NCI-H1048 (cell line): ENCODE measurements around the gene HMGCR.
A peak's percentile ranks its signal among the peaks of the same experiment; 100 is the strongest.
"Not testable (repeated sequence)": the region's sequence is repeated elsewhere in the genome, so short reads cannot be mapped to it uniquely, and the experiment has no call there.

ENCODE experiments used
- DNase-seq: peaks from one replicate; lab custom pipeline; 2025; lab: John Stamatoyannopoulos, UW

HMGCR gene

DNA sequence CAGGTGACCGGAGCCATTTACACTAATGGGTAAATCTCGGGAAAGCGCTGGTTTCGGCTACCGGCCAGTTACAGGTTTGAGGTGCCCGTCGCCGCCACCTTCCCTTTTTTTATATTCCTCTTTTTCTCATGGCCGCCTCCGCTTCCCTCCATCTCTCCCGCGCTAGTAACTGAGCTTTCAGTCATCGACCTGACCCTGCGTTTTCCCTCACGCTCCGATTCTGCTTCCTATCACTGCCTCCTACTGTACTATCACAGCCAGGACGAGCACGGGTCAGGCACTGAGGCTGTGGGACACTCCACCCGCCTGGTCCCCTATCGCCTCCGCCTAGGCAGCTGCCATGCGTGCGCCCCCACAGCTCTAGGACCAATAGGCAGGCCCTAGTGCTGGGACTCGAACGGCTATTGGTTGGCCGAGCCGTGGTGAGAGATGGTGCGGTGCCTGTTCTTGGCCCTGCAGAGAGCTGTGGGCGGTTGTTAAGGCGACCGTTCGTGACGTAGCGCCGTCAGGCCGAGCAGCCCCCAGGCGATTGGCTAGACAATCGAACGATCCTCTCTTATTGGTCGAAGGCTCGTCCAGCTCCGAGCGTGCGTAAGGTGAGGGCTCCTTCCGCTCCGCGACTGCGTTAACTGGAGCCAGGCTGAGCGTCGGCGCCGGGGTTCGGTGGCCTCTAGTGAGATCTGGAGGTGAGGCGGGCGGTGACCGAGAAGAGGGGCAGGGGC lies at the start of gene HMGCR:
Gene HMGCR (plus strand): TSS at position 606 of the 722 bp plus-strand sequence. CDS start 5,386 bp downstream, outside the sequence.
- DNase-seq, result peak; percentile 97

DNA sequence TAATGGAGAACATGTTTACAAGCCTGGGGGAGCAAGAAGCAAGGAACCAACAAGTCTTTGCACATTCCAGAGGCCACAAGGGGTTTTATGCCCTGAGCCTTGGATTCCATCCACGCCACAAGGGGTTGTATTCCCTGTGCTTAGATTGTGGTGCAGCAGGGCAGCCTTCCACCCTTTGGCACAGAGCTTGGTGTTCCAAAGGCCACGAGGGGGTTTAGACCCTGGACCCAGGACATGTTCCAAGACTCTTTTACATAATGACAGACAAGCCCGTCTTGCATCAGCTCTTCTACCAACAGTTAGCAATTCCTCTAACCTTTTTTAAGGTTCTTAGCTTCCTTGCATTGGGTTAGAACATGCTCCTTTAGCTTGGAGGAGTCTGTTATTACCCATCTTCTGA lies 45.2 kb upstream of the HMGCR start:
- not testable (repeated sequence) for DNase-seq

DNA sequence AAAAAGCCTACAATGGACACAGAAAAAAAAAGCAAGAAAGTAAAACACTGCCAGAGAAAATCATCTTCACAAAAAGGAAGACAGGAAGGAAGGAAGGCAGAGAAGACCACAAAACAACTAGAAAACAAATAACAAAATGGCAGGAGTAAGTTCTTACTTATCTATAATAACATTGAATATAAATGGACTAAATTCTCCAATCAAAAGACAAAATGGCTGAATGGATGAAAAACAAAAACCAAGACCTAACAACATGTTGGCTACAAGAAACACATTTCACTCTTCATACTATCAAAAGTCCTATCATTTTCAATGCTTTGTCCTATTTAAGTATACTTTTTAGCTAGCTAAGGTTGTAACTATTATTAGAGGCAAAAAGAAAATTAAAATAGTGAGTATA lies 36.9 kb upstream of the HMGCR start:
- no peak for DNase-seq

DNA sequence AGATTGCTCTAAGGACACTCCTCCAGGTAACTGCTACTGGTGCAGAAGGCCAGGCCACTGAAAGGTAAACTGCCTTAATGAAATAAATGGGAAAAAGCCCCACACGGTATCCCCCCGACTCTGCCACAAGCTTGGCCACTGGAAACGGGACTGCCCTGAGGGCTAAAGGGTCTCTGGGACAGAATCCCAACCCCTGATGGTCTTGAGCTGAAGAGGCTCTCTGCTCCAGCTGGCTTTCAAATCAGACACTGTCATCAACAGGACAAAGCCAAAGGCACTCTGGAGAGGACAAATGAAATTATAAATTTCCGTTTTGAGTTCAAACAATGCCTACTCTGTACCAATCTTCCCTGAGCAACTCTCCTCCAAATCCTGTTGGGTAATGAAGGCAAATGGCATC lies 33.6 kb upstream of the HMGCR start:
- DNase-seq, result no peak

DNA sequence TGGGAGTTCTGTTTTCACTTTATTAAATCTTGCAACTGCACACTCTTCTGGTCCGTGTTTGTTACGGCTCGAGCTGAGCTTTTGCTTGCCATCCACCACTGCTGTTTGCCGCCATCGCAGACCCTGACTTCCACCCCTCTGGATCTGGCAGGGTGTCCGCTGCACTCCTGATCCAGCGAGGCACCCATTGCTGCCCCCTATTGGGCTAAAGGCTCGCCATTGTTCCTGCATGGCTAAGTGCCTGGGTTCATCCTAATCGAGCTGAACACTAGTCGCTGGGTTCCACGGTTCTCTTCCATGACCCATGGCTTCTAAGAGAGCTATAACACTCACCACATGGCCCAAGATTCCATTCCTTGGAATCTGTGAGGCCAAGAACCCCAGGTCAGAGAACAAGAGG lies 32.5 kb upstream of the HMGCR start:
- not testable (repeated sequence) for DNase-seq

DNA sequence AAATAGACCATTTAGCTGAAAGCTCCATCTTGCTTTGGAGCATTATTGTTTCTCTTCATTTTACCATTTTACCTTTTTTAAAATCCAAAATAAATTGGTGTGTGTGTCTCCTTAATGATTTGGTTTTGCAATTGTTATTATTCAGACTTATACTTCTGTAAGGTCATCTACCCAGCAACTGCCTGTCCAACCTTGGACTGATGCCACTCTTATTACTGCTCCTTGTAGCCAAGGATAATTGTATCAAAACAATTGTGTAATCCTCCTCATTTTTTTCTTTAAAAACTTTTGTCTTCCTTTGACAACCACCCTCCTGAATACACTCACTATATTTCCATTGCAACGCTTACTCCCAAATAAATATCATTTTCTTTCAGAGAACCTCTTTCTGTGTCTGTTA lies 30.3 kb upstream of the HMGCR start:
- DNase-seq, result no peak

DNA sequence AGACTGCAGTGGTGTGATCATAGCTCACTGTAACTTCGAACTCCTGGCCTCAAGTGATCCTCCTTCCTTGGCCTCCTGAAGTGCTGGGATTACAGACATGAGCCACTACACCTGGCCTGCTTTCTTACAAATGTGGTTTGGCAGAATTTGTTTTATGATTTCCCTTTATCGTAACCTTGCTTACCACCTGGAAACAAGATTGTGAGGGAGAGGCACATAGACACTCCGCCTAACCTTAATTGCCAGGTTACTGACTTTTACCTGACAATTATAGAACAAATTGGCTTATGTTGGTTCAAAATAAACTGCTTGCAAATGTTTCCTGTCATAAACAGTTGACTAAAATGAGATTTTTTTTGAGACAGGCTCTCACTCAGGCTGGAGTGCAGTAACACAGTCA lies 26.8 kb upstream of the HMGCR start:
- no peak for DNase-seq

DNA sequence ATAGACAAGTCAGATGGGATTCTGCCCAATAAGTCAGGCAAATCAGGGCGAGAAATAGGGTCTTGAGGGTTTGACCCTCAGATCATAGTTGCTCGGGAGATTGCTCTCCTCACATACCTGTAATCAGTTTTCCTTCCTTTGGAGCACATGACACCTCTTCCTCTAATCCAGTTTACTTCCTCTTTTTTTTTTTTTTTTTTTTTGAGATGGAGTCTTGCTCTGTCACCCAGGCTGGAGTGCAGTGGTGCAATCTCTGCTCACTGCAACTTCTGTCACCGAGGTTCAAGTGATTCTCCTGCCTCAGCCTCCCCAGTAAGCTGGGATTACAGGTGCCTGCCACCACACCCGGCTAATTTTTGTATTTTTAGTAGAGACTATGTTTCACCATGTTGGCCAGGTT lies 17.9 kb upstream of the HMGCR start:
- DNase-seq, result not testable (repeated sequence)

DNA sequence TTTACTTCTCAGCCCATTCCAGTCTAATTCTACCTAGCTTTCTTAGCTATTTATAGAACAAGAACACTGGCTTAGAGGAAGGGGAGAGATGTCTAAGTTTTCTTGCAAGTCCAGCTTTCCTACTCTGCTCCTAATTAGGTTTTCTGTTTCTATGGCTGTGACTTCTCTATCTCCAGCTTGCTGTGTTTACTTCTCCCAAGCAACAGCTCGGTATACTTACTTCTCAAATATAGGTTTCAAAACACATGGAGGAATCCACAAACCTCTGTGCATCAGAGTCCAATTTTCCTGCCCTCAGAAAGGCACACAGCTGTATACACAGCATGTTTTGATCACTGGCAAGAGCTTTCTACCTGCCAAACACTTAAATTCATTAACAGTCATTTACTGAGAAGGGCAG lies 17.4 kb upstream of the HMGCR start:
- no peak for DNase-seq

DNA sequence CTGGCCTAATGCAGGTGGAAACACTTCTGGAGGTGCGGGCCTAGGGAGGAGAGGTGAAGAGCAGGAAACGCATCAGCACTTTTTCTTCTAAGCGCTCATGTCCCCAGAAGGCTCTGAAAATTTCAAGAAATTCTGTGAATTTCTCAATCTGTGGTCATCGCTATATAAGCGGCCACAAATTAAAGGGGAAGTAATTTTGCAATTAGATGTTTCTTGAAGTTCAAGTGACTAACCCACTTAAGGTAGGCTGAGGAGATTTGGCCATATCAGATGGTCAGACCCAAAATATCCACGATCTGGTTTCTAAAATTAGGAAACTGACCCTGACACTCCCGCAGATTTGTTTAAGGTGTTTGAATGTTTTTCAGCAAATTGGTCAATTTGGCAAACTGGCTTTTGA lies 16.6 kb upstream of the HMGCR start:
- no peak for DNase-seq

DNA sequence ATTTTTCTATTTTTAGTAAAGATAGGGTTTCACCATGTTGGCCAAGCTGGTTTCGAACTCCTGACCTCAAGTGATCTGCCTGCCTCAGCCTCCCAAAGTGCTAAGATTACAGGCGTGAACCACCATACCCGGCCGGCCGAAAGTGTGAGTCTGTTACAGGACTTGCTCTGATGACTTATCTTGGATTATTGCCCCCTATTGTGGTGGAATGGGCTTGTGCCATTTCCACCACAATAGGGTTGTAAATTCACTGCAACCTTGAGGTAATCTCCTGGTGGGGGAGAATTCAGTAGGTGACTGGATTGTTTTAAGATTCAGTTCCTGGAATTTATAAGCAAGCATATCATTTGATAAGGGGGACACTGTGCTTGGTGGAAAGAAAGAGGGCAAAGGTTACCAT lies 15.0 kb upstream of the HMGCR start:
- no peak for DNase-seq

DNA sequence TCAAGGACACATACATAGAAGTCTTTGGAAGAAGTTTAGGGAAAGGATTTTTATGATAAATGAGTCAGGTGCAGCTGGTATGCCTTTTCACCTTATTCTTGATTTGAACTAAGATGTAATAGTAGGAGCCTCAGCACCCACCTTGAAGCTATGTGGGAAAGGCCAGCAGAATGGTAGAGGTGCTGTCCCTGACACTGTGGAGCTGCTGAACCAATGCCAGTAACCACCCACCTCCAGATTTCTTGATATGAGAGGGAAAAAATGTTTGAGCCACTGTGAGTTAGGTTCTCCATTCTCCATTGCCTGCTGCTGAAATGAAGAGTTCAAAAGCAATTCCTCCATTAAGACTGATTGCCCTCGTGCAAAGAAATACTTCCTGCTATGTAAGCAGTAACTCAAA lies 12.2 kb upstream of the HMGCR start:
- no peak for DNase-seq

DNA sequence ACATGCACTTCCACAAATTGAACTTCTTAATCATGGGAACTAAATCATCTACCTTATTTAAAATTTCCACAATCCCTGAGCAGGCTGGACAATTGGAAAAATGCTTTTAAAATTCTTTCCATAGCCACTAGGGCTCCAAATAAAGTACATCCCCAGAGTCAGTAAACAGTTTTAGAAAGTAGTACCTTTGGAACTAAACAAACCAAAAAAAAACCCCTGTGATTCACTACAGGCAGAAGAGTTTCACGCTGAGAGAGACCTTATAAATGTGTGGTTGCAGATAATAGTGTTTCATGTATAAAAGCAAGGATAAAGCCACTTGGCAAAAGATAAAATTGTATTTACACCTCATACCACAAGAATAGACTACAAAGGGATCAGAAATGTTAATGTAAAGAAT lies 11.8 kb upstream of the HMGCR start:
- no peak for DNase-seq

DNA sequence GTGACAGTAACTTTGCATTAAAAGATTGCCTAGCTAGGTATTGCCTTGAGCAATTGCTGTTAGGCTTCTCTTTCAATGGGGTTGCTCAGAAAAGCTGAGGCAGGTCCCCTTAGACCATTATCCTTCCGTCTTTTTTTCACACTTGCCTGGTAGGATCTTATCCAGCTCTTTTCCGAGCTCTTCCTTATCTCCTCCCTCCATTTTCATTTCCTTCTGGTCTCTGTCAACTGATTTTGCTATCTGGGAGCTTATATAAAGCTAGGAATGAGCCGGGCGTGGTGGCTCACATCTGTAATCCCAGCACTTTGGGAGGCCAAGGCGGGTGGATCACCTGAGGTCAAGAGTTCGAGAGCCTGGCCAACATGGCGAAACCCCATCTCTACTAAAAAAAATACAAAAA lies 6.6 kb upstream of the HMGCR start:
- no peak for DNase-seq

DNA sequence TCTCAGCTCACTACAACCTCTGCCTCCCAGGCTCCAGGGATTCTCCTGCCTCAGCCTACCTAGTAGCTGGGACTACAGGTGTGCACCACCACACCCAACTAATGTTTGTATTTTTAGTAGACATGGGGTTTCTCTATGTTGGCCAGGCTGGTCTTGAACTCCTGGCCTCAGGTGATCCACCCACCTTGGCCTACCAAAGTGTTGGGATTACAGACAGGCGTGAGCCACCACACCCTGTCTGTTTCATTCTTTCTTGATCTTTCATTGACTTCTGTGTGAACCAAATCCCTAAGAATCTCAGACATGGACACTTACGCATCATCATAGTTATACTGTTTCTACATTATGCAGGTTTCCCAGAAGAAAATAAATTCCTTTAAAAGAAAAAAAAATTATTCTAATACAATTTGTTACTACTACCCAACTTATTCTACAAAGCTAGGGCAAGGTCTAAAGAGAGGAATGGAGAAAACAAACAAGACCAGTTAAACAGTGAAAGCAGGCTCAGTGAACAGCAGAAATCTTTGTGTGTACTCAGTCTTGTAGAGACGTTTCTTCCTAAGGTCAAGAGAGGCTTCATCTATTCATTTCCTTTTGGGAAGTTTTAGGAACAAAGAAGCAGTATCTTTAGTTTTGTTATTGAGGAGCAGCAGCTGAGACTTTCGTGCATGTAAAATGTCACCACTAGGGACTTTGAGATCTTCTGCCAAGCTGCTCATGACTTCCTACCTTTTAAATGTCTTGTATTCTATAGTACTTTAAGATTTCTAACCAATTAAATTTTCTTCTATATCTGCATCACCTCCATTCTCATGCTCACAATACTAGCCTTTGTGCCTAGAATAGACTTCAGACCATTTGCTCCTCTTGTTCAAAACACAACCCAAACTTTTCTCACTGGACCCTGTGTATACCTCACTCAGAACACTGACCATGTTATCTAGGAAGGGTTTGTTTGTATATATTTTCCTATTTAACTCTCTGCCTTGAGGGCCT lies 5.6 kb upstream of the HMGCR start:
- no peak for DNase-seq

DNA sequence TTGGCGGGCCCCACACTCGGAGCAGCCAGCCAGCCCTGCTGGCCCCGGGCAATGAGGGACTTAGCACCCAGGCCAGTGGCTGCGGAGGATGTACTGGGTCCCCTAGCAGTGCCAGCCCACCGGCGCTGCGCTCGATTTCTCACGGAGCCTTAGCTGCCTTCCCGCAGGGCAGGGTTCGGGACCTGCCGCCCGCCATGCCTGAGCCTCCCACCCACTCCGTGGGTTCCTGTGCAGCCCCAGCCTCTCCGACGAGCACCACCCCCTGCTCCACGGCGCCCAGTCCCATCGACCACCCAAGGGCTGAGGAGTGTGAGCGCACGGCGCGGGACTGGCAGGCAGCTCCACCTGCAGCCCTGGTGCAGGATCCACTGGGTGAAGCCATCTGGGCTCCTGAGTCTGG lies 3.3 kb upstream of the HMGCR start:
- DNase-seq, result not testable (repeated sequence)

DNA sequence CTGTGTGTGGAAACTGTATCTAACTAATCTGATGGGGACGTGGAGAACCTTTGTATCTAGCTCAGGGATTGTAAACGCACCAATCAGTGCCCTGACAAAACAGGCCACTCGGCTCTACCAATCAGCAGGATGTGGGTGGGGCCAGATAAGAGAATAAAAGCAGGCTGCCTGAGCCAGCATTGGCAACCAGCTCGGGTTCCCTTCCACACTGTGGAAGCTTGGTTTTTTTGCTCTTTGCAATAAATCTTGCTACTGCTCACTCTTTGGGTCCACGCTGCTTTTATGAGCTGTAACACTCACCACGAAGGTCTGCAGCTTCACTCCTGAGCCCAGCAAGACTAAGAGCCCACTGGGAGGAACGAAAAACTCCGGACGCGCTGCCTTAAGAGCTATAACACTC lies 2.6 kb upstream of the HMGCR start:
- not testable (repeated sequence) for DNase-seq

DNA sequence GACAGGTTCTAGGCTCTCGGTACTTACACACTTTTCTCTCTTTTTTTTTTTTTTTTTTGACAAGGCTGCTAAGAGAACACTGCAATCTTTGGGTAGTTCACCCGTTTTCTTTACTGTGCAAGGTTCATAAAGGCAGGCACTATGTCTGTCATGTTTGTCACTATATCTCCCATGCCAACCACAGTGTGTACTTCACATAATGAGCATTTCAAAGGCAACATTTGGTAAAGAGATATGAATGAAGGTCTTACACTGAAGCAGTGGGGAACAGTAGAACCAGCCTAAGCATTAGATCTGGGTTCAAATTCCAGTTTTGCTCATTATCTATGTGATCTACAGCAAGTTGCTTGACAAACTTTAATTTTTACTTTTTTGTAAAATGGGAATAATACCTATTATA lies 1.5 kb upstream of the HMGCR start:
- DNase-seq, result no peak

DNA sequence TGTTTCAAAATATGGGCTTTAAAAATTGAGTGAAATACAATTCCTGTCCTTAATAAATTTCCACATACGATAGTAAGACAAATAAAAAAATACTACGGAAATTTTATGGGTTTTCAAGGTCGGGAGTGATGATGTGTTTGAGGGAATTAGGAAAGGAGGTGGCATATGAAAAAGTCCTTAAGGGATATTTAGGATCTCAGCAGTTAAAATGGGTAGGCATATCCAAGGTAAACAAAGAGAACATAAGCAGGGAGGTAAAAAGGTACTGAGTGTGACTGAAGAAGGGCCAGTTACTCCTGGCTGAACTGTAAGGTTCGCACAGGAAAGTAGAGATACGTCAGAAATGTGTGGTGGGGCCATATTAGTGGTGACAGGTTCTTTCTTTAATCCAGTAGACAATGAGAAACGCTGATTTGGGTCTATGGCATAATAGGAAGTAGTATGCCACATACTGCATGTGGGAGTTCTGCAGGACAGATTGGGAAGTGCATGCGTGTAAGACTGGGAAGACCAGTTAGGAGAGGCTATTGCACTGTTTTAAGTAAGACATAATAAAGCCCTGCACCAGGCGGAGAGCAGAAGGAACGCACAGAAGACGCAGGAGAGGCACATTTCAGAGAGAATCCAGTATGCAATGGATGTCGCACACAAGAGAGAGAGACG lies 937 bp upstream of the HMGCR start:
- peak; percentile 3 for DNase-seq

DNA sequence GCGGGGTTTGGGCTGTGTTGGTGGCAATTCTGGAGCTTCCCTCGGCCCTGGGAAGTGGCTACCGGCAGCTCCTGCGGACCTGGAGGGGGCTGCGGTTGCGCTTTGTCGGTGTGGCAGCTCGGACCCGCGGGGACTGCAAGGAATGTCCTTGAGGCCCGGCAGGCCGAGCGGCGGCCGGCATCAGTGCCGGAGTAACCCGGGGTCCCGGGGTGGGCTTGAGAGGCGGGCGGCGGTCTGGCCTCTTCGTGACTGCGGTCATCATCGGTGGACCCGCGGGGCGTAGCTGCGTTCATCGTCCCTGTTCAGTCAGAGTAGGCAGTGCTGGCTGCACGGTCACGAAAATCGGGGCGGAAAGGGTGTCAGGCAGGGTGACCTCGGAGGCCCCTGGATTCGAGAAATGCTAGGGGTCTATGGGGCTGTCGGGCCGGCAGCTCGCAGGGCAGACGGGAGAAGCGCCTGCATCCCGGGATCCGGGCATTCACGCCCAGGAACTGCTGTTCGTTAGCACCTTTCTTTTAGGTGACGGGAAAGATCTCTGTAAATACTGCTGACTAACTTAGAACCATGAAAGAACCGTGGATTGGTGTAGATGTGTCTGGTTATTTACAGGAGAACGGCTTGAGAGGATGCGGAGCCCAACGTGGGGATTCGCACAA lies 474 bp downstream of the HMGCR start:
- no peak for DNase-seq

DNA sequence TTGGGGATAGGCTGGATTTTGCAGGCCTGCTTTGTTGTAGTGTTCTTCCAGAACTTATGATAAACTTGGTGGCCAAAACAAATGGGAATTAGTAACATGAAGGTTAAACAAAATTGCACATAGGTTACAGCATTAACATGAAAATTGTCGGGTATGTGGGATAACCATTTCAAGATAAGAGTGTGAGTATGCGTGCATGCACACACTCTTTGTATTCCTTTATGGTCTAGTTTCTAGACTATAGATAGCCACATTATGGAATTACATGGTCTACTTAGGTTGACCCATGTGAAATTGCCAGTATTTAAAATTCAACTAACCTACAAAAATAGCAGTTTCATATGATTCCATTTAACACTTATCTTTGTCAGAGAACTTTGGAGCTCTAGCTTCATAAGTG lies 1.4 kb downstream of the HMGCR start:
- no peak for DNase-seq
